Measurements from ENCODE around the gene CACNA2D1. TPM values are rescaled to one million over a fixed set of nuclear protein-coding genes. Genes with fewer than 3 reads are reported as not detected.

Gene CACNA2D1
- total RNA-seq, 1 experiment from 2014 or later = 0.27 TPM

GRCh38 chr7:82286096-82286797 is 157.3 kb downstream of the CACNA2D1 start (continued):
- TF ChIP-seq CTCF (IDR thresholded peaks at IDR 0.05 in 2 of 3, conservative IDR thresholded peaks at IDR 0.05 in 1 of 3; ENCODE audit: borderline replicate concordance in 1 of 3, insufficient read depth in 1 of 3, low read depth in 2 of 3, low read length in 2 of 3) = no peak
- TF ChIP-seq MAX (IDR thresholded peaks at IDR 0.05) = no peak
- TF ChIP-seq REST (IDR thresholded peaks at IDR 0.05; ENCODE audit: low read depth) = no peak
- TF ChIP-seq EZH2 (IDR thresholded peaks at IDR 0.05) = no peak
- TF ChIP-seq ELF1 (IDR thresholded peaks at IDR 0.05; ENCODE audit: borderline replicate concordance, low read depth) = no peak
- TF ChIP-seq ZNF274 (IDR thresholded peaks at IDR 0.05; ENCODE audit: low read depth, low read length) = no peak

- no peak overlapping the region for H3K27ac ChIP-seq (ENCODE audit: low read depth, low read length)
- RAD21 ChIA-PET (ENCODE audit: low non-redundant PET in 1 of 2, low total read pairs in 2 of 2, uncharacterized antibody in 2 of 2, unreplicated experiment in 2 of 2) = no interaction called here
- CTCF ChIA-PET = no interaction called here
- DNase-seq (ENCODE audit: low read depth, low spot score) (no peak), ATAC-seq (no peak)
- H4K20me1 ChIP-seq (ENCODE audit: insufficient read depth) = no peaks in the 10 kb centered on the region
- H3K36me3 ChIP-seq (ENCODE audit: control insufficient read depth in 1 of 2, insufficient read depth in 2 of 2, low read length in 2 of 2) = no peaks in the 10 kb centered on the region
- no peak overlapping the region for H2AFZ ChIP-seq (ENCODE audit: low read depth, low read length, poor library complexity, severe bottlenecking)
- H3K4me2 ChIP-seq (ENCODE audit: low read length) = no peak overlapping the region
- H3K4me1 ChIP-seq (ENCODE audit: control insufficient read depth in 1 of 2, insufficient read depth in 2 of 2, low read length in 2 of 2) = no peaks in the 10 kb centered on the region
- intact Hi-C loops (cut with micrococcal nuclease) = no loop called here
- H3K27me3 ChIP-seq (ENCODE audit: insufficient read depth, low read length) = no peaks in the 10 kb centered on the region
- no peaks in the 10 kb centered on the region for H3K9me3 ChIP-seq (ENCODE audit: control insufficient read depth in 1 of 2, insufficient read depth in 1 of 2, low read depth in 1 of 2, low read length in 2 of 2)
- POLR2A ChIA-PET = no interaction called here
- H3K79me2 ChIP-seq (ENCODE audit: insufficient read depth, low read length) = no peaks in the 10 kb centered on the region
- TF ChIP-seq POLR2A (IDR thresholded peaks at IDR 0.05; ENCODE audit: borderline replicate concordance, extremely low read depth, insufficient read depth, insufficient read length) = no peak
- peak; percentile 52 for TF ChIP-seq TCF7L2 (IDR thresholded peaks at IDR 0.05; ENCODE audit: borderline replicate concordance, extremely low read depth, insufficient read depth, insufficient read length)
- no peak overlapping the region for H3K4me3 ChIP-seq (replicated peaks in 1 of 2; ENCODE audit: low read depth in 1 of 2, low read length in 2 of 2)
- no peaks in the 10 kb centered on the region for H3K9me2 ChIP-seq (ENCODE audit: insufficient read depth)
- BruUV-seq (replicated peaks) = no TSS peak
- H3K9ac ChIP-seq (ENCODE audit: low read length) = no peak overlapping the region
Measured at GRCh38 chr7:82284936-82285519, 158.5 kb downstream of the CACNA2D1 start.

Data from HCT116 (cell line).